SH-SY5Y (cell line): ENCODE measurements around the gene KDM7A.

ENCODE experiments used
- GATA2 ChIP-seq: IDR thresholded peaks from 2 replicates; pipeline ENCODE4 v1.6.1; 2011; ENCODE audit warnings: mild to moderate bottlenecking, low read depth, low read length
- GATA3 ChIP-seq: IDR thresholded peaks from 2 replicates; pipeline ENCODE4 v1.6.1; 2011; ENCODE audit warnings: low read depth, mild to moderate bottlenecking, low read length, moderate library complexity

DNA sequence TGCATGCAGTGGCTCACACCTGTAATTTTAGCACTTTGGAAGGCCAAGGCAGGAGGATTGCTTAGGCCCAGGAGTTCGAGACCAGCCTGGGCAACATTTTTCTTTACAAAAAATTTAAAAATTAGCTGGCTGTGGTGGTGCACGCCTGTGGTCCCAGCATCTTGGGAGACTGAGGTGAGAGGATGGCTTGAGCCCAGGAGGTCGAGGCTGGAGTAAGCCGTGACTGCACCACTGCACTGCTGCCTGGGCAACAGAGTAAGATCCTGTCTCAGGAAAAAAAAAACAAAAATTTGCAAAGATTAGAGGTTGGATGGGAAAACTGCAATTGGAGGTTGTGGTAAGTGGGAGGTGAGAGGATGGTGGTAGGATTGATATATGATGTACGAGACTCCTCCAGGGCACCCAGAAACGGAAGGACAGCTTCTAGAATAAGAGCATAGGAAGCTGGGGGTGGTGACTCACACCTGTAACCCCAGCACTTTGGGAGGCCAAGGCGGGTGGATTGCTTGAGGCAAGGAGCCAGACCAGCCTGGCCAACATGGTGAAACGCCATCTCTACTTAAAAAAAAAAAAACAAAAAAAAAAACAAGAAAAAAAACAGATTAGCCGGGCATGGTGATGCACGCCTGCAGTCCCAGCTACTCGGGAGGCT lies 94.9 kb downstream of the KDM7A start:
- no peak for TF ChIP-seq GATA2
- TF ChIP-seq GATA3: no peak
